GM18499 (cell line): ENCODE results near the gene ZNF133.
"Not testable (repeated sequence)": the region's sequence is repeated elsewhere in the genome, so short reads cannot be mapped to it uniquely, and the experiment has no call there.

ENCODE experiments used
- ATAC-seq: cut with Tn5 transposase; IDR thresholded peaks from one replicate; pipeline ENCODE4 v1.9.1; 2021; ENCODE audit warnings: moderate number of reproducible peaks; ENCODE audit not compliant: insufficient read depth, unreplicated experiment

ZNF133 gene

GRCh38 chr20:18279242-18279641 is 9.1 kb upstream of the ZNF133 start:
- no peak for ATAC-seq

- no peak for ATAC-seq
These were observed 3.4 kb upstream of the ZNF133 start for GRCh38 chr20:18284805-18285533.

GRCh38 chr20:18287546-18287914 is 797 bp upstream of the ZNF133 start:
- no peak for ATAC-seq

GRCh38 chr20:18288749-18289267 is 481 bp downstream of the ZNF133 start:
- ATAC-seq, result no peak

- no peak for ATAC-seq
These were observed 979 bp downstream of the ZNF133 start for GRCh38 chr20:18289306-18289705.

GRCh38 chr20:18299364-18299763 is 11.0 kb downstream of the ZNF133 start:
- ATAC-seq, result no peak

GRCh38 chr20:18304618-18305017 is 16.3 kb downstream of the ZNF133 start:
- no peak for ATAC-seq

- ATAC-seq, result no peak
These were observed 19.0 kb downstream of the ZNF133 start for GRCh38 chr20:18307301-18307700.

GRCh38 chr20:18310051-18310450 is 21.7 kb downstream of the ZNF133 start:
- ATAC-seq, result no peak

- ATAC-seq, result no peak
These were observed 22.3 kb downstream of the ZNF133 start for GRCh38 chr20:18310592-18310991.

GRCh38 chr20:18312723-18313122 is 24.4 kb downstream of the ZNF133 start:
- no peak for ATAC-seq

GRCh38 chr20:18313411-18313810 is 25.1 kb downstream of the ZNF133 start:
- ATAC-seq, result no peak

- ATAC-seq, result no peak
These were observed 26.6 kb downstream of the ZNF133 start for GRCh38 chr20:18314786-18315406.

- ATAC-seq, result no peak
These were observed 27.8 kb downstream of the ZNF133 start for GRCh38 chr20:18316166-18316565.

- no peak for ATAC-seq
These were observed 33.0 kb downstream of the ZNF133 start for GRCh38 chr20:18321316-18321715.

GRCh38 chr20:18321976-18322950 is 33.9 kb downstream of the ZNF133 start:
- no peak for ATAC-seq

GRCh38 chr20:18323705-18324104 is 35.4 kb downstream of the ZNF133 start:
- ATAC-seq, result no peak

GRCh38 chr20:18324596-18325089 is 36.3 kb downstream of the ZNF133 start:
- no peak for ATAC-seq

- ATAC-seq, result no peak
These were observed 38.7 kb downstream of the ZNF133 start for GRCh38 chr20:18326990-18327389.

GRCh38 chr20:18331694-18332093 is 43.4 kb downstream of the ZNF133 start:
- no peak for ATAC-seq

GRCh38 chr20:18349749-18350148 is 61.4 kb downstream of the ZNF133 start:
- not testable (repeated sequence) for ATAC-seq
